Suppressor macrophage (primary cell): ENCODE results near the gene AKNAD1.

Experiments
- DNase-seq, 4 experiments: peaks; one replicate each; pipeline ENCODE4 v3.0.0-alpha.2; 2020 to 2022
- total RNA-seq, 17 experiments: gene quantifications; one replicate each; lab custom pipeline; 2026; ENCODE audit warnings: mixed read lengths in 6 of 17, inconsistent platforms in 3 of 17; lab: John Stamatoyannopoulos, UW

The AKNAD1 gene, protein sequence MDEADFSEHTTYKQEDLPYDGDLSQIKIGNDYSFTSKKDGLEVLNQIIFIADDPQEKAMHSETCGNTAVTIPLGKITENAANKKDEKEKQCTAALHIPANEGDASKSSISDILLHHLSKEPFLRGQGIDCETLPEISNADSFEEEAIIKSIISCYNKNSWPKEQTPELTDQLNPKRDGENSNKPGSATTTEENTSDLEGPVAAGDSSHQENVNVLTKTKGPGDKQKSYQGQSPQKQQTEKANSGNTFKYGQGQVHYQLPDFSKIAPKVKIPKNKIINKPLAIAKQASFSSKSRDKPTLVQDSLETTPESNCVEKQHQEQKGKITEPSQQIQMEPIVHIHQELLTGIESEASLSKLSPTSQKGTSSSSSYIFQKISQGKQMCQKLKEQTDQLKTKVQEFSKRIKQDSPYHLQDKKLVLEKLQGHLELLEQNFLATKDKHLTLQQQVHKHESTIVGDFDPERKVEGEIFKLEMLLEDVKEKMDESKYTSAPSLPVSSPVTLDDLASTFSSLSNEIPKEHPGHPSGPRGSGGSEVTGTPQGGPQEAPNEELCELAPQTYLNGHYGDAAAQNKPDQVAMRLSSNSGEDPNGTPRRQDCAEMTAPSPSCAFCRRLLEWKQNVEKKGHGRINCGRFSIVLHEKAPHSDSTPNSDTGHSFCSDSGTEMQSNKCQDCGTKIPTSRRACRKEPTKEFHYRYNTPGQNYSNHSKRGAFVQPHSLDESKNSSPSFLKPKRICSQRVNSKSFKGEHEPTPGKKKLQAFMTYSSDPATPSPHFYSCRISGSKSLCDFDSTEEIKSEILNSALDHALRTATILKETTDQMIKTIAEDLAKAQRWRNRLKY
- total RNA-seq, result 0 to 2.9 (median 0) reads per million in 17 experiments

DNA sequence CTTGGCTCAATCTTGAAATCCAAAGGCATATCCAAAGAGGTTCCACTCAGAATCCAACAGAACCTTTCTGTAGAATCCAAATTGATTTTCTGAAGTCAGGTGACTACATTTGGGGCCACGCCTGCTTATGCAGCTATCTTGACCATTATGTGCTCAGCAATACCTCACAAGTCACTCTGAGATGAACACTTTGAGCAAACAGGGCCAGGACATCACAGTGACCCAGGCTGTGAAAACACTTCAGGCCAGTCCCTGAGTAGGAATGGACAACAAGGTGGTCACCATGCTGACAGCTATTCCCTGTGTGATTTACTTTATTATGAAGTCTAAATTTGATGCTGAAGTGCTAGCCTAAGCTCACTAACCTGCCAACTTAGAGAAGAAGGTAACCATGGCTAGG, at the start of gene AKNAD1:
TSS of gene AKNAD1 (minus strand) at position 101 of the 400 bp plus-strand sequence. CDS start 4,430 bp downstream, outside the sequence.
- no peak for DNase-seq

DNA sequence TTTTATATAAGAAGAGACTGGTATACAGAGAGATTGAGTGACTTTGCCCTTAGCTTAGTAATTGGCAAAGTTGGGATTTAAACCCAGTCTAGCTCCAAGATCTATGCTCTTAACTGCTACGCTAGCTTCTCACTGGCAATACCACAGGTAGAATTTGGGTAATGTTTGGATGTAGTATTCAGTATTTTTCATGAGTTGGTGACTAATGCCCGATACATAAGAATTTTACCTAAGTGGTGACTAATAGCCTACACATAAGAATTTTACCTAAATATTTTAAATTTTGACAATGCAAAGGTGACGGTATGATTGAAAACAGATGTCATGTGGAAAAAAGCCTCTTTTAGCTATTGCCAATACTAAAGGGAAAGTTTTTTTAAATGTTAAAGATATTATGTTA, 44.2 kb upstream of the AKNAD1 start:
- DNase-seq, result no peak

DNA sequence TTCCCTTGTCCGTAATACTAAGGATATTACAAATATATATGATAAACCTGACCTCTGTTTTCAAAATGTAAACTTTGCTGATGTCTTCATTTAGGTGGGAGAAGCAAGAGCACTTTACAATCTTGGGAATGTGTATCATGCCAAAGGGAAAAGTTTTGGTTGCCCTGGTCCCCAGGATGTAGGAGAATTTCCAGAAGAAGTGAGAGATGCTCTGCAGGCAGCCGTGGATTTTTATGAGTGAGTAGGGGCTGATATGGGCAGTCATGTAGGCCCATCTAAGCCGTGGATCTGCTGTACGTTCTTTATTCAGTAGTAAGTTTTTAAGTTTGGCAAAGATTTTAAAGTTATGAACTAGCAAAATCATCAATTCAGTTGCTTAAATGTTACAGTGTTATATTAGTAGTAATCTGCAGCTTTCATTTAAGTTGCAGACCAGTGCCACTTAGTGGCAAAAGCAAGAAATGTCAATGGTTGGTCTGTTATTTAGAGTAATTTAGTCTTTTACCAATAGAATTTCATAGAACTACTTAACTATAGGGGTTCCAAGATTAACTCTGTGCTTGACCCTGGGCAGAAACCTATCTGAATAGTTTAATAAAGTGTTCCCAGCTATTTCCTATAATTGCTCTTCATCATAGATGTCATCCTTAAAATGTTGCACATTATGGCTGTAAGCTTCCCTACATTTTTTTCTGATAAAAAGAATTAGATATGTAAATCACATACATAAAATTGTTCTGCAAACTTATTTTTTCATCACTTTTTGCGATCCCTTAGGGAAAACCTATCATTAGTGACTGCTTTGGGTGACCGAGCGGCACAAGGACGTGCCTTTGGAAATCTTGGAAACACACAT, 41.2 kb upstream of the AKNAD1 start:
- DNase-seq, result peak; percentile 63 to 84 (median 71)

DNA sequence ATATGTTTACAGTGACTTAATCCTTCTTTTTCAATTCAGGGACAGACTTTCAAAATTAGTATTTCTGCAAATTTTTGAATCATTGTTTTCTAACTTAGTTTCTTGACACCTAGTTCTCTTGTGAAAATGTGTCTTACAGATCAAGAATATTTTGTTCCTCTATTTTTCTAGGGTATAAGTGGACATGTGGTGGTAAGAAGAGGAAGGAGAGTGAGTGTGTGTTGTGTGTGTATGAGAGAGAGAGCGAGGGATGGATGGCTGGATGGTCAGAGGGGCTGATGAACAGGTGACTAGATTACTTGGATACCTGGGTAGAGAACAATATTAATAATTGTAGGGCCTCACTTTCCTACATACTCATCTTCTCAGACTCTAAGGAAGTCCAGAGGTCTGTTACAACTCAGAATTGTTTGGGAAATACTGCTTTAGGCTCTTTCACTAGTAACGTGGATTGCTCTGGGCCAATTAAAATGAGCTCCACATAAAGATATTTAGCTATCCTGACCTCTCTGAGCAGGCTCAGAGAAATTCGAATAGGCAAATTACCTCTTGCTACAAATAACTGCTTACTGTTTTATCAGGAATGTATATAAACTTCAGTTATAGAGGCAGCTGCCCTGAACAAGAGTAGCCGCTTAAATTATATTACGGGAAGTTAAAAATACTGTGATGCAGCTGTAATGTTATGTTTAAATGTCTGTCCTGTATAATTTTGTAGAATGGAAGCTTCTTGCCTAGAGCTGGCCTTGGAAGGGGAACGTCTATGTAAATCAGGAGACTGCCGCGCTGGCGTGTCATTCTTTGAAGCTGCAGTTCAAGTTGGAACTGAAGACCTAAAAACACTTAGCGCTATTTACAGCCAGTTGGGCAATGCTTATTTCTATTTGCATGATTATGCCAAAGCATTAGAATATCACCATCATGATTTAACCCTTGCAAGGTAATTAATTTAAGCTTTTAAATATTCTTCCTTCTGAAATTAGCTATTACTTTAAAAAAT, 39.6 kb upstream of the AKNAD1 start:
- DNase-seq, result peak in 3 of 4 experiments; percentile 27 to 57 (median 52)

DNA sequence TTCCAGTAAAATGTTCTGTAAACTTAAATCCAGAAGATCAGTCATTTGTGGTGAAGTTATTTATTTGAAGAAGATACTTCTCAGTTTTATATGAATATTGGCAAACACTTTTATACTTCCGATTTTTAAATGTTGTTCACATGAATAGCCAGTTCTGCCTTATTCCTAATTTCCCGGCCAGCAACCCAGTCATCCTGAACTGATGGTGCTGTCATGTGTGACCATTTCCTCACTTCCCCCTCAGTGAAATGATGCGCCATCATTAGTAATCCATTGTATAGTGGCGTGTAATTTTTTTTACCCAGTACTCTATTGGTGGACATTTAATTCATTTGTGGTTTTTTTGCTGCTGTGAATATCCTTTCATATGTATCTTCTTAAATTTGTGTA, 36.2 kb upstream of the AKNAD1 start:
- peak; percentile 29 to 61 (median 44) for DNase-seq

DNA sequence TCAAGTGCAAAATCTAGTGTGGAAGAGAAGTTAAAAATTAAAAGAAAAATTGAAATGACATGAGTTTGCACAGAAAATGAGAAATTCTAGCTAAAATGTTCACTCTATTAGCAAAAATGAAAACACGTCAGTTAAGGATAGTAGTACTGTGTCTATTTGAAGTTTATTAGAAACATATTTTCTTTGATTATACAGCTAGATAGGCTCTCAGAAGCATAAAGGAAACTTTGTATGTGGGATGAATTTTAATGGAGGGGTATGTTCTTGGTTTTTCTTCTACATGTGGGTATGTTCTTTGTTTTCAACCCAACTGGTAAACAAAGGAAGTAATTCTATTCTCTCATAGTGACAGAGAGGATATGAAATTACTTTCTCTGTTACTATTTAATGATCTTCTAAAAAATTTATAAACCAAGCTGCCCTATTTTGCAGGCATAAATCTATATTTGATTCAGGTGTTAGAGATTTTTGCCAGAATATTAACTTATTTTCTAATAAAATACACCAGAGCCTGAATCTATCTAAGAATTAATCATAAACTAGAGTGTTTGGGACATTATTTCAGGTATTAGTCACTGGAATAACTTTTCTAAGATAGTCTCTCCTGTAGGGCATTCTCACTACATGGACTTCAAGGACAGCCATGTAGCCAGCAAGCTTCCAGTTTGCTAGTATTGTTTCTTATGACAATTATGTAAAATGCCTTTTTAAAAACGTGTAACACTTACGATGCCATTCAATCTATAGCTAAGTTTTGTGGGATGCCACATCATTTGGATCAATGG, 35.7 kb upstream of the AKNAD1 start:
- DNase-seq, result no peak

DNA sequence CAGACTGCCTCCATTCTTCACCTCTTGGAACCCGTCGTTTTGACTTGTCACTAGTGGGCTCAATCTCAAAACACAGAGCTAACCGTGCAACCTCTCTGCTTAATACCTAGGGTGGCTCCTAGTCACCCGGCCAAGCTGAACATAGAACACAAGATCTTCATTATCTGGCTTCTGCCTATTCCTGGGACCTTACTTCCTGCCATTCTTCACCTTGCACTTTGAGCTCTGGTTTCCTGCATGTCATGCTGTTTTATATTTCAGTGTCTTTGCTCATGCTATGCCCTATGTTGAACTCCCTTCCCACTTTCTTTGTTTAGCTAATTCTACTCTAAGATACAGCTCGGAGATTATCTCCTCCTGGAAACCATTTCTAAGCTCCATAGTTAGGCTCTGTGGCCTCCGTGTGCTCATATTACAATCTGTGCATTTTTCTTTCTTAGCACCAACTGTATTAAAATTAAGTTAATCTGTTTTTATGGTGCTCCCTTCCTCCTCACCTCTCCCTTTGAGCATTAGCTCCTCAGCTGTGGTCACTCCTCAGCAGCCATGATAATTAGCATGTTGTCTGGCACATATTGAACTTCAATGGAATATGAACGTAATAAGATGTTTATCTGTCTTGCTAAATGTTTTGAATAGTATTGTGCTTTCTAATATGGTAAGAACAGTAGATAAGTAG, 33.0 kb upstream of the AKNAD1 start:
- DNase-seq, result no peak

DNA sequence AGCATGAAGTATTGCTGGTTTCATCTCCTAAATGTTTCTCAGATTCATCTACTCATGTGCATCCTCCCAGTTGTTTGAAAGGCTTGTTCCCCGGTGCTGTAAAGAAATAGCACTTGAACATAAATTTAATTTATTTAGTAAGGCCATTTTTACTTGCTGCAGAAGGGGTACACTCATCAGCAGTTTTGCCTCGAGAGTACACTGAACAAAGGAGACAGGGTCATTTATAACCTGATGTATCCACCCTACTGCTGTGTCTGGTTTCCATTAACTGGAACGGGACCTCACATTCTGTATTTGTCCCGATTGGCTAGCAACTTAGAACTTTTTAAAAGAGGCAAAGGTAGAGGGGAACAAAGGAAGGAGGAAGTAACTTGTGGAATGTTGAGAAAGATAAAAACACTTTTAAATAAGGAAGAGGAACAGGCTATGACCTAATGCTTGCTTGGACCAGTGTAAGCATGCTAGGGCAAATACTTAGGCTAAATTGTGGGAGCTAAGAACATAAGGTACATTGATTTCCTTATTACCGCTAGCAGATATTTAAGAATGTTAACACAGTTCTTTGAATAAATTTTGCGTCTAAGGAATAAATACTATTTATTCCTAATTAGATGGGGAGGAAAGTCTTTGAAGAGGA, 32.2 kb upstream of the AKNAD1 start:
- peak in 3 of 4 experiments; percentile 16 to 50 (median 34) for DNase-seq

DNA sequence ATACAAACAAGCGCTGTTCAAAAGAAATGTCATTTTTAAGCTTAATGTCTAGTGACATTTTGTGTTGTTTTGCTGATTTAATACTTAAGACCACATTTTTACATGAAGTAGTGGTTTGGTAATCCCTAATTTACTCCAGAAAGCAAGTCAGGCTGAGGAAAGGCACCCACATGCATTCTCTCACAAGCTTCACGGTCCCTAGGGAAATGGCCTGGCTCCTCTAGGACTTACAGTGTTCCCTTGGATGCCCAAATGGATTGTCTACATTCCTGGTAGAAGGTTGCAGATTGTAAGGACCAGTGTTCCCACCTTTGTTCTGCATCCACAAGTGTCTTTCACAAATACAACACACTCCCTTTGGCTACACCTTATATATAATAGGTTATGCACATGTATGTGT, 29.4 kb upstream of the AKNAD1 start:
- no peak for DNase-seq

DNA sequence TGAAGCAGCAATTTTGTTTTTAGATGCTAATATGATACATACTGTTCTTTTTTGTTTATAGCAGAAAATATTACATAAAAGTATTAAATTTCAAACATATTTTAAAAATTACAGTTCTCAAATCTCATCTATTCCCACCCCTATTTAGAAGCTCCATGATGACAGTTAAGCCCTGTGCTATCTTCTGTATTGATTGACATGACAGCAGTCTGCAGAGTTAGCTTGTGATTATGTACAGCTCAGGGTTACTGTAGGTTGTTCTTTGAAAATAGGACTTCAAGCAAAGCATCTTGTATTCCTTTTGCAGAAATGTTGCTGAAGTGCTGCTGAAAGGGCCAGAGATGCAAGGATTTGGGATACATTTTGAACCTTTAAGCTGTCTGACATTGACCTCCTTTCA, 28.1 kb upstream of the AKNAD1 start:
- DNase-seq, result no peak

DNA sequence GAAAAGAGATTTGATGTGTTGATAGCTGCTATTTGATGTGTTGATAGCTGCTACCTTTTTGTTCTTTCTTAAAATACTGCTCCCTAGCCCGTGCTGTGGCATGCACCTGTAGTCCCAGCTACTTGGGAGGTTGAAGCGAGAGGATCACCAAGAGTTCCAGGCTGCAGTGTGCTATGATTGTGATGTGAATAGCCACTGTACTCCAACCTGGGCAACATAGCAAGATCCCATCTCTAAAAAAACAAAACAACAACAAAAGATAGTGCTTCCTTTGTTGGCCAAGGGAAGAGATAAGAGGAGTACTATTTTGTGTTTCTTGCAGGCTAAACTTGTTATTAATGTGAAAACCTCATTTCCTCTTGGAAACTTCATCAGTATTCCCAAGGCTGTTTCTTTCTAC, 25.9 kb upstream of the AKNAD1 start:
- DNase-seq, result no peak

DNA sequence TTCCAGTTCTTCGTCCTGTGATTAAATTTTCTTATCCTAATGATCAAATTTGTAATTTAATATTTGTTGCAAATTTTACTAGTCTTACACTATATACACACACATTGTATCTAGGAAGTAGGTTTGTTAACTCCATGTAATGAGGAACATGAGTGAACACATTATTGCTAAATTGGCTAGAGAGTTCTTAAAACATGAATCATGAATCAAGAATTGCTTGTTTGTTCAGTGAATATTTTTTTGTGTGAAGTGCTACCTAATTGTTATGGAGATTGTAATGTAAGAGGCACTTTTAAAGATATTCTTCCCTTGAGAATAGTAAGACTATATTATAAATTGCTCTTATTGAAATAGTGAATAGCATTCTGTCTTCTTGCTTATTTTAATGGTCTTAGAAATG, 24.5 kb upstream of the AKNAD1 start:
- DNase-seq, result peak in 2 of 4 experiments; percentile 63 to 64

DNA sequence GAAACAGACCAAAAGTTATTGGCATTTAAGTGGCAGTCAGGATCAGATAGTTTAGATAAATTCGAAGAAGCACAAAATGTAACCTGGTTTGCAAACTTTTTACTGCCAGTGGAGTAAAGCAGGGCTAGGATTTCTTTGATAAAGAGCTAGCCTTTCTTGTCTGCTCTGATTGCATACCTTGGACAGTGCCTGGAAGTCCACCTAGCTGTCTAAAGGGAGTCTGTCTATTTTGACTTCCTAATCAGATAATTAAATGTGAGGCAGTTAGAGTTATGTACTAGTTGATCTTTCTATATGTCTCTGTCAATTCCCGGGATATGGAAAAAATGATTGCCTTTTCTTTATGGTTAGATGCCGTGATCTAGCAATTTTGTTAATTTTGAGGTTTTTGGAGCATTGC, 24.0 kb upstream of the AKNAD1 start:
- DNase-seq, result no peak

DNA sequence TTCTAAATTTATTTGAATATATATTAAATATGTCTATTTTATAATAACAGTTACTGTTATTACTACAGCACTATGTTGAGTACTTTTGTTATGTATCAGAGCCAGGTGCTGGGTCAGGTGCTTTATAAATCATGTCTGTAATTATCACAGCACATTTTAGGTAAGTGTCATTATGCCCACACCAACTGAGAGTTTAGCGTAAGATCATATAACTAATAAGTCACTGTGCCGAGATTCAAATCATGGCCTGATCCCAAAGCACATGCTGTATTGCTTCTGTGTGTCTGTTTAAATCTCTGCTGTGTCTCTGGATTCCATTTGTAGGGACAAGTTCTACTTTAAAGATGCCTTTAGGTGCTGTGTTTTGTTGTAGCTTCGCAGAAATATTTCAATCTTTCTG, 21.8 kb upstream of the AKNAD1 start:
- DNase-seq, result no peak

DNA sequence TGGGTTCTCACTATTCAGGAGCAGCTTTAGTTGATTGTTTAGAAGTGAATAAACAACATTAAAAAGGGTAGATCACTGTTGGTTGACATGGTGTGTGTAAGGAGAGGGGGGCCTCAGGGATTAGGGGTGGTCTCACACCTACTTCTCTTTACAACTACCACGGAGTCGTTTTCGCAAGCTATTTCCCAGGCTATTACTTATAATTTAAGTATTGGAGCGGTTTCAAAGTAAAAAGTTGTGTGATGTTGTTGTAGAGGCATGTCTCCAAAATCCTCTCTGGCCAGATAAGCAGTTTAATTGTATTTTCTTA, 21.2 kb upstream of the AKNAD1 start:
- DNase-seq, result no peak

DNA sequence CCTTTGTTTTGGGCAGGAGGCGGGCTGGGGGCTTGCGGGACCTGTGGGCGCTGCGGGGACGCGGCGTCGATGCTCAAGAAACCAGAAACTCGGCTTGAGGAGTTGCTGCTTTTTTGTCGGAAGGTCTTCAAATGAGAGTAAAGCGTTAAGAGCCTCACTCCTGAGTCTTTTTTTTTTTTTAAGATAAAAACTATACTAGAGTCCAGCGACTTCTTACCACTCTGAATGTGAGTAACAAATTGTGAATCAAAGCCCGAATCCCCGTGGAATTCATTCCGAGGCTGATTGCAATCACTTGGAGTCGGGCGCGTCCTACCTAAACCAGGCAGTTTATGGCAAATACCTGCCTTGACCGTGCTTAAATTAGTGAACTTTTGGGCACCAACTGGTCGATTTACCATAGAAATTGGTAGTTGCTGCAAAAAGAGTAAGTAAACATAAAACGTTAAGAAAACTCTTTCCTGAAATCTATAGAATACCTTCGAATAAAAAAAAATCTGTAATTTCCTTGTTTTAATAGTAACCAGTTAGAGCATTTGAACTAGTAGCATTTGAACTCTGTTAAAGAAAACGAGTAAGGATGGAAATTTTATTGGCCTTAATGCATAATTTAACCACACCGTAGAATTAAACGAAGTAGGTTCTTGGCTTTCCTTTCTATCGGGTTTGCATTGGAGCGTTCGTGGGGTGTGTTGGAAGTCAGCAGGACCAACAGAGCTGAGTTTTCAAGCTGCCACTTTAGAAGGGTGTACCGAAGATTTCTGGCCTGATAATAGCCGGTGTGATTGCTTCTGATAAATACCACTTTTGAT, 20.7 kb upstream of the AKNAD1 start:
- peak in 1 of 4 experiments; percentile 19 for DNase-seq

DNA sequence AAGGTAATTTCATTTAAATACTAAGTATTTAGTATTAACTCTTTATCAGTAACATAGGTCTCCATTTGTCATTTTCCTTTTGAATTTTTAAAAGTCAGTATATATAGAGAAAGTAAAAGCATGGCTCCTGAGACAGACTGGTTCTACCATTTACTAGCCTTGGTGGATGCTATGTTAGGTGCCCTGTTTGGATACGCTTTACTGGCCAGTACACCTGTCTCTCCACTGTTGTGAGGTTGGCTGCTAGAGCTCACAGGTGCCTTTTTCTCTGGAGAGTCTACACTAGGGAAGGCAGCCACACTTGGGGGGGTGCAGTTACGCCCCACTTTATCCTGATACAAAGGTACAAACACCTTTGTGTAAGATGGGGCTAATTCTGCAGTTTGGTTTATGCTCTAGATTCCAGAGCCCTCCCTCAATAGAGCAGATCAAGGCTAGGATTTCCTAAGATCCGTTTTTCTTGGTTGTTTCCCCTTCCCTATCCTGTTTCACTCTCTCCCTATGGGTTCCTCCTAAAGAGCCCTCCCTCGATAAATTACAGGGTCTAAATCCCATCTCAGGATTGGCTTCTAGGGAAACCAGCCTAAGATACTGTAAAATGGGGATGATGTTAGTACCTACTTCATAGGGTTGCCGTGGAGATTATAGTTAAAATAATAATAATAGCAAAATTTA, 14.3 kb upstream of the AKNAD1 start:
- peak in 2 of 4 experiments; percentile 13 to 39 for DNase-seq

DNA sequence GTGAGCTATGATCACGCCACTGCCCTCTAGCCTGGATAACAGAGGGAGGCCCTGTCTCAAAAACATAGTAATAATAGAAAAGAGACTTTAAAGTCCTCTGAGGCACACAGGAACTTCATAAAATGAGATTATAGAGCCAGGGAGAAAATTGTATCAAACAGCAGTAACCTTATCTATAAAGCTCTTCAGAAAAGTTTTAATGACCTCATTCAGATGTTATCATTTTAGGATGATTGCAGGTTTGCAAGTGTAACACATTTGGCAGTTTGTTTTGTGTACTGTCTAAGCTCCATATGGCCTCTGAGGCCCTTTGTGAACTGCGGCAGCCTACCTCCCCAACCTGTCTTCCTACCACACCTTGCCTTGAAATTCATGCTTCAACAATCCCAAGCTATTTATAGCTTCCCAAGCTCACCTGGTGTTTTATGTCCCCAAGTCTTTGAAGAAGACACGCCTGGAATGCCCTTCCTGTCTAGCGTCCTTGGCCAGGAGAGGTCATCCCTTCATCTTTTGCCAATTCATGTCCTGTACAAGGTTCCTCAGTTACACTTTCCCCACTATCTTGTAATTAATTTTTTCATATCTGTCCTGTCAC, 8.5 kb upstream of the AKNAD1 start:
- no peak for DNase-seq
